ENCODE measurements around the gene PYGM. TPM values are rescaled to one million over a fixed set of nuclear protein-coding genes. Genes with fewer than 3 reads are reported as not detected.

The PYGM gene
- total and polyA plus RNA-seq, 2 donors (not counting 3 experiments of a cell fraction or from before 2014, with no cell fraction given), result 0.10 to 0.62 TPM

DNA sequence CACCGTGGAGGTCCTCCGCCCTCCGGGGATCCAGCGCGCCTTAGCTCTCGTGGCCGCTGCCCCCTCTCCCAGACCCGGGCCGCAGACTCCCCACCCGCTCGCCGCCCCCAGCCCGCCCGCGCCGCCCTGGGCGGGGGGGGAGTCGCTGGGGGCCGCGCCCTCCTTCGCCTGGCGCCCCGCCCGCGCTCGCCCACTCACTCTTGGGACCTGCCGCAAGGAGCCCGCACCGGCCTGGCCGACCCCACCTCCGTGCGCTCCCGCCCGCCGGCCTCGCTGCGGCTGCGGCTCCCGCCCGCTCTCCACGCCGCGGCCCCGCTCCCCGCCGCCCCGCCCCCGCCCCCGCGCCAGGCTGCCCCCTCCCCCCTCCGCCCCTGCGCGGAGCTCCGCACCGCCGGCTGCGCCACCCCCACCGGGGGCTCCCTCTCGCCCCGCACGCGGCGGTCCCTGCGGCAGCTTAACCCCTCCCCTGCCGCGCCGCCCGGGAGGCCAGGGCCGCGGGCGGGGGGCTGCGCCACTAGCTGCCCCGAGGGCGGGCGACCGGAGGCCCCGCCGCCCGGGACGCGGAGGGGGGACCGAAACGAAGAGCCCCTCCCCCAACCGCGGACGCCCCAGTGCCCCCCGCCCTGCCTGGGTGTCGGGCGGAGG lies 15.1 kb downstream of the PYGM start:
- H3K9me1 ChIP-seq (replicated peaks; ENCODE audit: control insufficient read depth, extremely low read depth, insufficient read depth, low read length), result no peaks in the 10 kb centered on the region
- CTCF ChIA-PET, result interaction anchor here (0.8 to 1.9 kb wide), 3 partner anchors 22 to 56 kb away, joined by 3 to 14 read pairs (median 4); partner anchors contain the start of gene NRXN2
- TF ChIP-seq POLR2A (IDR thresholded peaks at IDR 0.05; ENCODE audit: low read depth, low read length), result no peak
- no peak for TF ChIP-seq JUN (IDR thresholded peaks at IDR 0.05; ENCODE audit: borderline replicate concordance, insufficient read depth, insufficient read length, low read depth)
- no peak for TF ChIP-seq GATA2 (IDR thresholded peaks at IDR 0.05; ENCODE audit: insufficient read depth, insufficient read length, low read depth, low read length)
- TF ChIP-seq EZH2 (IDR thresholded peaks at IDR 0.05; ENCODE audit: borderline replicate concordance, low read depth, low read length, severe bottlenecking), result no peak
- TF ChIP-seq POLR2AphosphoS5 (IDR thresholded peaks at IDR 0.05; ENCODE audit: insufficient read depth, low read depth, low read length), result no peak
- TF ChIP-seq, protein P1, sequence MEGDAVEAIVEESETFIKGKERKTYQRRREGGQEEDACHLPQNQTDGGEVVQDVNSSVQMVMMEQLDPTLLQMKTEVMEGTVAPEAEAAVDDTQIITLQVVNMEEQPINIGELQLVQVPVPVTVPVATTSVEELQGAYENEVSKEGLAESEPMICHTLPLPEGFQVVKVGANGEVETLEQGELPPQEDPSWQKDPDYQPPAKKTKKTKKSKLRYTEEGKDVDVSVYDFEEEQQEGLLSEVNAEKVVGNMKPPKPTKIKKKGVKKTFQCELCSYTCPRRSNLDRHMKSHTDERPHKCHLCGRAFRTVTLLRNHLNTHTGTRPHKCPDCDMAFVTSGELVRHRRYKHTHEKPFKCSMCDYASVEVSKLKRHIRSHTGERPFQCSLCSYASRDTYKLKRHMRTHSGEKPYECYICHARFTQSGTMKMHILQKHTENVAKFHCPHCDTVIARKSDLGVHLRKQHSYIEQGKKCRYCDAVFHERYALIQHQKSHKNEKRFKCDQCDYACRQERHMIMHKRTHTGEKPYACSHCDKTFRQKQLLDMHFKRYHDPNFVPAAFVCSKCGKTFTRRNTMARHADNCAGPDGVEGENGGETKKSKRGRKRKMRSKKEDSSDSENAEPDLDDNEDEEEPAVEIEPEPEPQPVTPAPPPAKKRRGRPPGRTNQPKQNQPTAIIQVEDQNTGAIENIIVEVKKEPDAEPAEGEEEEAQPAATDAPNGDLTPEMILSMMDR (IDR thresholded peaks at IDR 0.05; ENCODE audit: extremely low read depth in 1 of 2, insufficient read depth in 1 of 2, low read depth in 1 of 2, low read length in 2 of 2), result no peak
- TF ChIP-seq MYC (IDR thresholded peaks at IDR 0.05; ENCODE audit: low read depth, low read length), result no peak
- TF ChIP-seq FOS (IDR thresholded peaks at IDR 0.05; ENCODE audit: borderline replicate concordance, insufficient read depth, low read length), result no peak
- TF ChIP-seq MAX (IDR thresholded peaks at IDR 0.05; ENCODE audit: insufficient read depth, insufficient read length), result no peak
- no peaks in the 10 kb centered on the region for H3K36me3 ChIP-seq (ENCODE audit: control insufficient read depth in 2 of 2, extremely low read depth in 1 of 2, insufficient read depth in 2 of 2, low read length in 2 of 2)
- intact Hi-C loops (cut with micrococcal nuclease) (no loop called here), dilution Hi-C loops (cut with MboI; ENCODE audit: extremely low pct_ligation_motif_present, low sequenced_read_pairs) (no loop called here)
- H3K4me3 ChIP-seq (replicated peaks in 1 of 3; ENCODE audit: insufficient read depth in 1 of 3, low read depth in 1 of 3, low read length in 3 of 3), result peak overlapping the region in 2 of 3 experiments; percentile 32 to 49
- no peak overlapping the region for H3K27ac ChIP-seq (ENCODE audit: insufficient read depth, low read depth, low read length)
- peaks cover 27 to 32% of the 10 kb centered on the region in 2 experiments for H3K27me3 ChIP-seq (ENCODE audit: control insufficient read depth in 2 of 2, insufficient read depth in 2 of 2, low read length in 2 of 2)
- FAIRE-seq (no peak), DNase-seq (ENCODE audit: low read depth, low spot score) (no peak)
- no TSS peak for BruUV-seq (replicated peaks)
- H3K9me3 ChIP-seq (replicated peaks; ENCODE audit: control insufficient read depth, insufficient read depth, low read length), result no peaks in the 10 kb centered on the region
- no peaks in the 10 kb centered on the region for H3K79me2 ChIP-seq (ENCODE audit: control insufficient read depth, insufficient read depth, low read length)
- peaks cover 13% of the 10 kb centered on the region for H3K4me1 ChIP-seq (ENCODE audit: control insufficient read depth, extremely low read depth, insufficient read depth, low read length)
- POLR2A ChIA-PET, result no interaction called here
- peak overlapping the region; percentile 85 for H2AFZ ChIP-seq (ENCODE audit: low read depth, low read length)
- peak overlapping the region; percentile 84 for H3K4me2 ChIP-seq (ENCODE audit: insufficient read depth, low read length)
- H4K20me1 ChIP-seq (replicated peaks; ENCODE audit: control insufficient read depth, extremely low read depth, insufficient read depth, low read length), result no peaks in the 10 kb centered on the region
- H3K9ac ChIP-seq (replicated peaks; ENCODE audit: extremely low read depth, insufficient read depth, low read length), result no peak overlapping the region

All from endothelial cell of umbilical vein (primary cell).